ENCODE measurements around the gene NMRK1. TPM values are rescaled to one million over a fixed set of nuclear protein-coding genes. Genes with fewer than 3 reads are reported as not detected.

NMRK1 gene
- total RNA-seq, 1 donor from 2014 or later: 17.0 TPM

DNA sequence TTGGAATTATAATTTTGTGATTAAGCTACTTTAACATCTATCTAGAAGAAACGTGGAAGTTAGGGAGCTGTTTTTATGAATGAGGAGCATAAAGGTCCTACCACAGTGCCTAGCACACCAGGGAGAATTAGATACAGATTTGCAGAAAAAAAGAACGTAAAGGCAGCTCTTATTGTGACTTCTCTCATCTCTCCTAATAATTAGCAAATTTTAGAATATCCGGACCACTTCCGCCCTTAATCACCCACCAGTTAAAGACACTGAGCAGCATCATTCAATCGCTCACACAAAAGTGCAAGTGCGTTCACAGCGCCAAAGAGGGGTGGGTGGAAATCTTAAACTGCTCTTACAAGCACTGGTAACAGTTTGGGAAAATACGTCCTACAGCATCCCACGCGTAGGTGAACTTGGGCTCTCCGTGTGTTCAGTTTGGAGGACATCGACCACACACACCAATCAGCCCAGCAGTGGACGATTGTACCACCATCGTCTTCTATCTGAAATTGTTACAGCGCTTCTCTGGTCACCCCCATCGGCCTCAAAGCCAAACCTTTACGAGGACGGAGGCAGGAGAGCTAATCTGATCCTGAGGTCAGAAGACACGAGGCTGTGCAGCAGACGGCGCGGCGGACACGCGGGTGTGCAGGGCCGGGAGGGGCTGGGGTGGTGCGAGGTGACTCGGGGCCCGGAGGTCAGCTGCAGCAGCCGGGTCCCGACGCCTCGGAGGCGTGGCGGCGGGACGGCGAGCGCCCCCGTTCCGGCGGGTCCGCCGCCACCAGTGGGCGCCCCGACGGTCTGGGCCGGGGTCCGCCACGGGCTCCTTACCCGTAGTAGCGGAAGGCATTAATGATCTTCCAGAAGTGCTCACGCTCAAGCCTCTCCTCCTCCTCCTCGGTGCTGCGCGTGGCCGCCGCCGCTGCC lies 60.5 kb downstream of the NMRK1 start:
- peak overlapping the region; percentile 82 for H3K4me3 ChIP-seq (ENCODE audit: low read depth, low read length)
- no peak for TF ChIP-seq CTCF (conservative IDR thresholded peaks at IDR 0.05; ENCODE audit: low read depth, low read length)
- no peak for DNase-seq (ENCODE audit: low read depth)

DNA sequence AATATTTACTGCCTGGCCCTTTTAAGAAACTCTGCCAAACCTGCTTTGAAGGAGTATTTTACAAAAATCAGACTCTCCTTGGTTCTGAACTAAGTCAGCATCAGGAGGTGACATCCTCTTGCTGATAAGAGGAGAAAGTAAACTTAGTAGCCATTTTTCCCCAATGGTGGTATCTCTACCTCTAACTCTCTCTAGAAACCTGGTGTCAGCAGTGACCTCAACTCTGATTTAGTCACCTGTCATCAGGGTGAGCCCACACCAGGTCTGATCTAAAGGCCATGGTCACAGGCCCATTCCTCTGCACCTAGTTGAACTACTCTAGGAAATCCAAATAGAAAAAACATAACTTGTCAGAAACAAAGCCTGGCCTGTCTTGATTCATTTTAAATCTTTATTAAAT lies 64.1 kb downstream of the NMRK1 start:
- TF ChIP-seq CTCF (conservative IDR thresholded peaks at IDR 0.05; ENCODE audit: low read depth, low read length): no peak
- DNase-seq (ENCODE audit: low read depth): no peak
- H3K4me3 ChIP-seq (ENCODE audit: low read depth, low read length): no peak overlapping the region

DNA sequence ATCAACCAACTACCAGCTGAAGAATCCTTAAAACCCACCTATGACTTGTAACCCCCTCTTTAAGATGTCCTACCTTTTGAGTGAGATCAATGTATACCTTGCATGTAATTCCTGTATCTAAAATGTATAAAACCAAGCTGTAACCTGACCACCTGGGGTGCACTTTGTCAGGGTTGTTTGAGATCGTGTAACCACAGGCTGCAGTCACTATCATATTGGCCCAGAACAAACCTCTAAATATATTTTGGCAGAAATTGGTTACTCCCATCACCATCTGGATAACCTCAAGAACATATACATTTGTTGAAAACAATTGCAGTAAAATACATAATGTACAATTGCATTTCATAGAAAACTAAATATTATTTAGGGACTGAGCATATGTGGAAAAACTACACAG lies 68.3 kb downstream of the NMRK1 start:
- TF ChIP-seq CTCF (conservative IDR thresholded peaks at IDR 0.05; ENCODE audit: low read depth, low read length): no peak
- H3K4me3 ChIP-seq (ENCODE audit: low read depth, low read length): no peak overlapping the region
- no peak for DNase-seq (ENCODE audit: low read depth)

DNA sequence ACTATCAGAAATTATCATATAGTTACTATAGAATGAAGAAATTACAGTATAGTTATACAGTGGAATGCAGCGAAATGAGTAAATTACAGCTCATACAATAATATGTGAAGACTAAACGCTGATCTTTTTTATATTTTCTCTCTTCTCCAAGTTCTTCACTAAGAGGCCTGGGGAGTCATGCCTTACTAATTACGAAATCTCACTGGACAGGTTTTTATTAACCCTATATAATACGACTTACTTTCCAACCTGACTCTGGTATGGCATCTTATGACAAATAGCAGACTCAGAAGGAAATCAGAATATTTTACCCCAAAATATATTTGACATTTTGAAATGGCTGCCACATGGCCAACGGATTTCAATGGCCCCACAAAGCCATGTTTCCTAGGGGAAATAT lies 68.9 kb downstream of the NMRK1 start:
- no peak for TF ChIP-seq CTCF (conservative IDR thresholded peaks at IDR 0.05; ENCODE audit: low read depth, low read length)
- no peak for DNase-seq (ENCODE audit: low read depth)
- no peak overlapping the region for H3K4me3 ChIP-seq (ENCODE audit: low read depth, low read length)

DNA sequence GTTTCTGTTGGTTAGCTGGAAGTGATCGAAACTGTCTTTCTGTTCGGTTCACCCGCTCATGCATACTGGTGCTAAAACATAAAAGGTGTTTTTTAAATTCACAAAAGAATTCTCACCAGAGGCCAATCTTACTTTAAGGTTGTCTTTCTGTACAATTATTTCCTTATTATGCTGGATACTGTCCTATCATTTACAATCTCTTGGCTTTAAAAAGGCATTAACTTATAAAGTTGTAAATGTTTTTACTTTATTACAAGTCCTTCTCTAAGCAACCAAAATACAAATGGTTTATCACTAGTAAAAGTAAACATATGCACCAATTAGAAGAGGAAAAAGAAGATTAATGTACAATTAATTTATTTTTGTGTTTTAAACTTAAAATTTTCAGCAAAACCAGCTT lies 70.6 kb downstream of the NMRK1 start:
- no peak overlapping the region for H3K4me3 ChIP-seq (ENCODE audit: low read depth, low read length)
- DNase-seq (ENCODE audit: low read depth): no peak
- no peak for TF ChIP-seq CTCF (conservative IDR thresholded peaks at IDR 0.05; ENCODE audit: low read depth, low read length)

GRCh38 chr9:75013735-75014134 lies 74.2 kb downstream of the NMRK1 start:
- no peak for DNase-seq (ENCODE audit: low read depth)
- no peak for TF ChIP-seq CTCF (conservative IDR thresholded peaks at IDR 0.05; ENCODE audit: low read depth, low read length)
- no peak overlapping the region for H3K4me3 ChIP-seq (ENCODE audit: low read depth, low read length)

Other genes with a start within 250 kb of the NMRK1 start
- gene TRPM6, start 200.2 kb downstream of the NMRK1 start, total RNA-seq: 0.22 and 1.6 TPM in 2 replicates
- gene C9orf40, start 135.2 kb downstream of the NMRK1 start, total RNA-seq: 15.1 and 16.5 TPM in 2 replicates
- gene CARNMT1, start 59.9 kb downstream of the NMRK1 start, total RNA-seq: 18.4 and 24.2 TPM in 2 replicates
- gene OSTF1, start 359 bp upstream of the NMRK1 start, total RNA-seq: 21.0 and 31.0 TPM in 2 replicates

All from epithelial cell of proximal tubule (primary cell).